Astrocyte (in vitro differentiated cells and primary cell): Measurements from ENCODE around the gene EDC3.

Experiments used
- EZH2 ChIP-seq: IDR thresholded peaks from 2 replicates; pipeline ENCODE4 v1.6.1; 2012; ENCODE audit warnings: mild to moderate bottlenecking, low read length, inconsistent platforms; ENCODE audit not compliant: insufficient read depth
- TF ChIP-seq, protein P1 (sequence below): IDR thresholded peaks from 2 replicates; pipeline ENCODE4 v1.5.1; 2011; ENCODE audit warnings: low read depth, mild to moderate bottlenecking, inconsistent platforms, low read length, moderate library complexity; ENCODE audit not compliant: insufficient read depth

DNA sequence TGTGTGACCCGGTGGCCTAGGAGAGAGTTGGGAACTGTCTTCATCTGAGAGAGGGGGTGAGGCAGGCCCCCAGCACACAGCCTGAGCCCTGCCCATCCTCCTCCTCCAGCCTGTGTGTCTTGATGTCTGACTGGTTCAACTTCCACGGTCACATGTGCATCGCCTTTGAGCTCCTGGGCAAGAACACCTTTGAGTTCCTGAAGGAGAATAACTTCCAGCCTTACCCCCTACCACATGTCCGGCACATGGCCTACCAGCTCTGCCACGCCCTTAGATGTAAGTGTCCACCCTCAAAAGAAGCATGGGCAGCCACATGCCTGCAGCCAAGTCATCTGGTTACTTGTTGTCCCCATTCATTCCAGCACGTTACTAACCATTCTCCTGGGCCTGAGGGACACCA is 70.1 kb downstream of the EDC3 start:
- TF ChIP-seq, protein P1, sequence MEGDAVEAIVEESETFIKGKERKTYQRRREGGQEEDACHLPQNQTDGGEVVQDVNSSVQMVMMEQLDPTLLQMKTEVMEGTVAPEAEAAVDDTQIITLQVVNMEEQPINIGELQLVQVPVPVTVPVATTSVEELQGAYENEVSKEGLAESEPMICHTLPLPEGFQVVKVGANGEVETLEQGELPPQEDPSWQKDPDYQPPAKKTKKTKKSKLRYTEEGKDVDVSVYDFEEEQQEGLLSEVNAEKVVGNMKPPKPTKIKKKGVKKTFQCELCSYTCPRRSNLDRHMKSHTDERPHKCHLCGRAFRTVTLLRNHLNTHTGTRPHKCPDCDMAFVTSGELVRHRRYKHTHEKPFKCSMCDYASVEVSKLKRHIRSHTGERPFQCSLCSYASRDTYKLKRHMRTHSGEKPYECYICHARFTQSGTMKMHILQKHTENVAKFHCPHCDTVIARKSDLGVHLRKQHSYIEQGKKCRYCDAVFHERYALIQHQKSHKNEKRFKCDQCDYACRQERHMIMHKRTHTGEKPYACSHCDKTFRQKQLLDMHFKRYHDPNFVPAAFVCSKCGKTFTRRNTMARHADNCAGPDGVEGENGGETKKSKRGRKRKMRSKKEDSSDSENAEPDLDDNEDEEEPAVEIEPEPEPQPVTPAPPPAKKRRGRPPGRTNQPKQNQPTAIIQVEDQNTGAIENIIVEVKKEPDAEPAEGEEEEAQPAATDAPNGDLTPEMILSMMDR: no peak
- TF ChIP-seq EZH2: no peak
